HG03280 (cell line): ENCODE data around the gene CDK5RAP2.

Experiments used
- ATAC-seq: cut with Tn5 transposase; IDR thresholded peaks from one replicate; pipeline ENCODE4 v1.9.1; 2021; ENCODE audit warnings: mild to moderate bottlenecking, moderate library complexity; ENCODE audit not compliant: unreplicated experiment

The CDK5RAP2 gene

DNA sequence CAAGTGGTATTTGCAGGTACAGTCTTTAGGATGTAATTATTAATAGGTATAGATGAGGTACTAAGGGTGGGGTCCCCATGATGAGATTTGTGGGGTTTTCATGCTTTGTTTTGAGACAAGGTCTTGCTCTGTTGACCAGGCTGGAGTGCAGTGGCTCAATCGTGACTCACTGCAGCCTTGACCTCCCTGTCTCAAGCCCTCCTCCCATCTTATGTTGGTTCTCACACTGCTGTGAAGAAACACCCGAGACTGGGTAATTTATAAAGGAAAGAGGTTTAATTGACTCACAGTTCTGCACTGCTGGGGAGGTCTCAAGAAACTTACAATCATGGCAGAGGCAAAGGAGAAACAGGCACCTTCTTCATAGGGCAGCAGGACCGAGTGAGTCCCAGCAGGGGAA, 217.5 kb downstream of the CDK5RAP2 start:
- no peak for ATAC-seq

DNA sequence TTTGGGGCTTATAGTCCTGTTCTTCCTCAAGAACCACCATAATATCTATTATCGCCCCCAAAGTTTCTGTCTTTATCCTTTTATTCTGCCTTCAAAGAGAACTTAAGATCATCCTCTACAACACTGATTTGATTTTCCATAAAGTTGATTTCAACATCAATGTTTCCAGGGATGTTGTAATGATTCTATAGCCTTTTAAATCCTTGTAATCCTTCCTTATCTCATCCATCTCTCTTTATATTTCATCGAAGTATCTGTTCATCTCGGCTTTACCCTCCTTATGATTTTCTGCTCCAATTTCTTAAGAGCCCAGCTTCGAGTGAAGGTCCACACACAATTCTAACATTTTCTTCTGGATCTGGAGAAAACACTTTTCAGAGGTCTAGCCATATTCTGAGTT, 218.4 kb downstream of the CDK5RAP2 start:
- ATAC-seq = no peak

DNA sequence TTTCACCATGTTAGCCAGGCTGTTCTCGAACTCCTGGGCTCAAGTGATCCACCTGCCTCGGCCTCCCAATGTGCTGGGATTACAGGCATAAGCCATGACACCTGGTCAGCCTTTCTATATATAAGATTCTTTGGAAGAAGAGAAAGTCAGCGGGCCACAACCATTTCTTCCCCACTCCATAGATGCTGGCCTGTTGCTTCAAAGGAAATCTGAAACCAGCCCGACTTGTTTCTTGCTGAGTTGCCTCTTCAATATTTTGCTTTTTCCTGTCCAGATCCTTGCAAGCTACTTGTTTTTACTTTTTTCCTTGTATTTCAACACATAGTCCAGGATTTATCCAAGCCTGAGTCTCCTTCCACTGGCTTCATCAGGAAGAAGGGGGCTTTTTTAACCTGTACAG, 219.5 kb downstream of the CDK5RAP2 start:
- no peak for ATAC-seq

DNA sequence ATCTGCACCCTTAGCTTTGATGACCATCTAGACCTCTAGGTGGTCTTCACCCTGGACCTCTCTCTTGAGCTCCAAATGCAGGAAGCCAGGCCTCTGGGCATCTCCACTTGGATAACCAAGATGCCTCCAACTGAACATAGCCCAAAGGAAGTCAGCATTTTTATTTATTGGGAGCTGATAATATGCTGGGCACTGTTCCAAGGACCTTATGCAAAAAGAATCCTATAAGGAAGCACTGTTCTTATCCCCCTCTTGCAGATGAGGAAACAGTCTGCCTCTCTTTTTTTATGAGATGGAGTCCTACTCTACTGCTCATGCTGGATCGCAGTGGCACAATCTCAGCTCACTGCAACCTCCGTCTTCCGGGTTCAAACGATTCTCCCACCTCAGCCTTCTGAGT, 219.9 kb downstream of the CDK5RAP2 start:
- ATAC-seq = no peak

DNA sequence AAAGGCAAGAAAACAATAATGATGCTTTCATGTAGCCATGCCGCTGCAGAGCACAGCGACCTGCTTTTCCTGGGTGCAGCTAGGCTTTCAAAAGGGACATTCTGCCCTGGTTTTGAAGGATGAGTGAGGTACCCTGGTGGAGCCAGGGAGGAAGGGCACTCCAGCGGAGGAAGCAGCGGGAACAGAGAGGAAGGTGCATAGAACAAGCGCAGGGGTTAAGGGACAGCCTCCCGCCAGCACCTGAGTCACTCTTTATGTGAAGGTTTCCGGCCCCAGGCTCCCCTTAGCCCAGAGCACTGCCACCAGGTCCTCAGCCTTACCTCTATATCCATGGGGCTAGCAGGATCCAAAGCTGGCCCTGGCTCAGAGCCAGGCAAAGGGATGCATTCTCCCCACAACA, 221.1 kb downstream of the CDK5RAP2 start:
- ATAC-seq = no peak

DNA sequence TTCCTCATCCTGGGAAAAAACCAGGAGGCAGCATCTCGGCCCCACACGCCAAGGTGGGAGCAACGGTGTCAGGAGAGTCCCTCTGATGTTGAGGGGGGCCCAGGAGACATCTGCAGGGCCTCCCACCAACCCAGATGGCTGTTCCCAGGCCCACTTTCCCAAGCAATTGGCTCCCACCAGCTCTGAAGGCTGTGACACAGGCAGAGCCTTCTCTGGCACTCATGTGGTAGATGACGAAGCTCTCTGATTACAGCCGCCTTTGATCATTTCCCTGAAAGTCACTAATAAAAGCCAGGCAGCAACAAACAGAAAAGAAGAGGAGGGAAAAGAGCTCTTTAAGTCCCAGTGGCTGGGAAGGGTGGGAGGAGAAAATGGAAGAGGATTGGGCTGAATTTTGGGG, 226.5 kb downstream of the CDK5RAP2 start:
- no peak for ATAC-seq

DNA sequence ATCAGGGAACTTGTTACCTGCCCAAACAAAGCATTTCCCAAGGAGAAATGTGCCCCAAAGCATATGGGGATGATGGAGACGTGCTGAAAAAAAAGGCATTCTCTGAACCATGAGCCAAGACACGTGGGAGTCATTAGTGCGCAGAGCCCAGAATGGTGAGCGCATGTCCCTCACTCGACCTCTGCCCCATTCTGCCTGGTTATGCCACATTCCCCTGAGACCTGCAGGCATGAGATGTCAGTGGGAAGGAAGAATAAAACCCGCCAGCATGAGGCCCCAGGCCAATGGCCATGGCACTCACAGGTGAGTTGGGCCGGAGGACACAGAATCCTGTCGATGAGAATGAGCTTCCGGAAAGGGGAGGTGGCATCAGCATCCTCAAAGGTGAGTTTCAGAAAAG, 228.9 kb downstream of the CDK5RAP2 start:
- ATAC-seq = no peak

DNA sequence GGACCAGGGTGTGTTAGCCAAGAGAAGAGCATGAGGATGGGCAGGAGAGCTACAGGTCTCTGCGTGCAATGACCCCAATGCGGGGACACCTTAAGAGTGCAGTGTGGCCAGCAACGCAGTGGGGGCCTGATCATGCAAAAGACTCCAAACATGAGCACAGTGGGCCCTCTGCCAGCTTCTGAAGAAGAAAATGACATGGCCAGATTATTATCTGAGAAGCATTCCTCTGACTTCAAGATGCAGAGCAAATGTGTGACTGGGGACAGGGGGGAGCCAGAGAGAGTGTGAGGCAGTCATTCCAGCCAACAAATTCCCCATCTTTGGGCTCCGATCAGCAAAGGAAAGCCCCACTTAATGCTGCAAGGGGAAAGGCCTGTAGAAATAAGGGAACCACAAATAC, 229.4 kb downstream of the CDK5RAP2 start:
- no peak for ATAC-seq

DNA sequence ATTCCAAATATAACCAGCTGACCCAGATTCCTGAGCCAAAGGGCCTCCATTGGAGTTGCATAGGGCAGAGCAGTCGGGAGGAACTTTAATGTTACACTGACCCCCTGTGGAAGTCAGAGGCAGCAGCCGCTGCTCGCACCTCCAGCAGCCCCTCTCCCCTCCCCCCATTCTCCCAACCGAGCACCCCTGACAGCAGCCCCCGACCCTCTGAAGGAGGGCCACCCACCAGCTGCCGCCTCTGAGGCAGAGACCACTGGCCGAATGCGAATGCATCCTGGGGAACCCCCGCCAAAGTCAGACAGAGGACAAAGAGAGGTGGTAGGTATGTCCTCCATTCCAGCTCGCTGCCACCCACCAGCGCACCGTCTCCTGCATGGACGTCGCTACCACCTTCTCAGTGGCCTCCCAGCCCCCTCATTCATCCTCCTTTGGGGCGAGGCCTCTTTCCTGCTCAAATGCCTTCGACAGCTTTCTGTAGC, 231.0 kb downstream of the CDK5RAP2 start:
- no peak for ATAC-seq

DNA sequence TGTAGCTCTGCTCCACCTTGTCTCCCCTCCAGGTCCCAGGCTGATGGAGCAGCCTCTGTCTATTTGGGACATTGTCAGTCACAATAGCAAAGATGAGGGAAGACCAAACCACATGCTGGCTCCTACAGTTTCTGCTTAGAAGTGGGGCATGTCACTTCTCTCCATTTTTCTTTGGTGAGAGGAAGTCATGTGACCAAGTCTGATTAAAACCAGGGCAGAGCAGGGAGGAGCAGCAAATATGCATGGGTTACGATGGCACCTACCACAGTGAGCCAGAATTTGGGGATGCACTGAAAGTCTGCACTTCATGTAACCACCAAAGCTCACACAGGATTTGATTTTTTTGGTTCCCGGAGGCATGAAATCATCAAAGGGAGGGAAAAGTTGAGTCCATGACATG, 234.6 kb downstream of the CDK5RAP2 start:
- no peak for ATAC-seq

DNA sequence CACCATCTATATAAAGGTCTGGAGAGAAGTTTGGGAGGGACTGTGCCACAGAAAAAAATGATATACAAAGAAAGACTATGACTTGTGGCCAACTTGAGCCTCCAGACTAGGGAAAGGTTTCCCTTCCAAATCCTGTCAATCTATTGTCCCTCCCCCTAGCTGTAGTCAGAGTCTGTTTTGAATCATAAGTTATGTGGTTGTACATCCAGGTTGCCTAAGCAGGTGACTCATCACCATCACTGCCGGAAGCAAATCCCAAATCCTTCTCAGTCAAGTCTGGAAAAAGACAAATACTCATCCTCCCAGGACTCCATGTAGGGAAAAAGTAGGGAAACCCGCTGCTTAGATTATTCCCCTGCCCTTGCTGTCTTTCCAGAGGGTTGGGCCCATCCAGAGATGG, 235.7 kb downstream of the CDK5RAP2 start:
- ATAC-seq = no peak

DNA sequence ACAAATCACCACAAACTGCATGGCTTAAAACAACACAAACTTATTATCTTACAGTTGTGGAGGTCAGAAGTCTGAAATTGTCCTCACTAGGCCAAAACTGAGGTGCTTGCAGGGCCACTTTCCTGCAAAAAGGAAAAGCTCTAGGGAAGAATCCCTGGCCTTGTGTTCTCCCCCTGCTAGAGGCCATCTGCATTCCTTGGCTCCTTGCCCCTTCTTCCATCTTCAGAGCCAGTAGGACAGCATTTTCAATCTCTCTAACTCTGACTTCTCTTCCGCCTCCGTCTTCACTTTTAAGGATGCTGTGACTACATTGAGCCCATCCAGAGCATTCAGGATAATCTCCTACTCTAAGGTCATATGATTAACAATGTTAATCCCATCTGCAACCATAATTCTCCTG, 236.6 kb downstream of the CDK5RAP2 start:
- ATAC-seq = no peak
